ELF-1 (cell line): ENCODE results near the gene CDHR3.
A peak's percentile ranks its signal among the peaks of the same experiment; 100 is the strongest.

ENCODE experiments used
- DNase-seq: peaks from one replicate; pipeline ENCODE4 v3.0.0-alpha.2; 2016; ENCODE audit warnings: low read depth, low spot score

Gene CDHR3

GRCh38 chr7:106050746-106051117 is 87.7 kb downstream of the CDHR3 start:
- no peak for DNase-seq

DNA sequence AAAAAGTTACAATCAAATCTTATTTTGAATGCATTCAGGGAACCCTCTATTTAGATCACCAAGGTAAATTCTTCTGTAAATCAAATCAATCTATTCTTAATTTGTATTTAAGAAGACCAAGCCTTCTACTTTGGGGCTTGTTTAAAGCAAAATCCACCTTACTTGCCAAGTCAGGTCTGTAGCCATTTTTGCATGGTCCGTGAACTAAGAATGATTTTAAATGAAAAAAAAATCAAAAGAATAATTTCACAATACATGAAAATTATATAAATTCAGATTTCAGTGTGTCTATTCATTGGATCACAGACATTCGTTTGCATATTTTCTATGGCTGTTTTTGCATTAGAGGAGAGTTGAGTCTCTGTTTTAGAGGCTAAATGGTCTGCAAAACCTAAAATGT is 89.6 kb downstream of the CDHR3 start:
- no peak for DNase-seq

DNA sequence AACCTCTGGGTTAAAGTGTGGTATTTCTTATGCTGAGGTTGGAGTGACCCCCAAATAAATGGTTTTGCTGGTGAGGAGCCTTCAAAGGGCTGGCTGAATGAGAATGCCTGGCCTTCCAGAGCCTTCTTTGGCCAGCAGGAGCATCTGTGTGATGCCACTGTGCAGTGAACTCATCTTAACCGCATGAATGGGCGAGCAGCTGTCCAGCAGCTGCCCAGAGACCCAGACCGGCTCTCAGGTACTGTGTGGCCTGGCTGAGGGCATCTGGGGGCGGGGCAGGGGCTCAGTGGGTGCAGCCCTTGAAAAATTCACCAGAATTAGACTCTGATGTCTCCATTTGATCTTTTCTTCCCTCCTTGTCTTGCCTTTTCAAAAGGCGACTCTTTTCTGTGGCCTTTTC is 90.0 kb downstream of the CDHR3 start:
- DNase-seq, result no peak

GRCh38 chr7:106054156-106054910 is 91.3 kb downstream of the CDHR3 start:
- DNase-seq, result no peak

GRCh38 chr7:106054971-106055532 is 92.0 kb downstream of the CDHR3 start:
- no peak for DNase-seq

DNA sequence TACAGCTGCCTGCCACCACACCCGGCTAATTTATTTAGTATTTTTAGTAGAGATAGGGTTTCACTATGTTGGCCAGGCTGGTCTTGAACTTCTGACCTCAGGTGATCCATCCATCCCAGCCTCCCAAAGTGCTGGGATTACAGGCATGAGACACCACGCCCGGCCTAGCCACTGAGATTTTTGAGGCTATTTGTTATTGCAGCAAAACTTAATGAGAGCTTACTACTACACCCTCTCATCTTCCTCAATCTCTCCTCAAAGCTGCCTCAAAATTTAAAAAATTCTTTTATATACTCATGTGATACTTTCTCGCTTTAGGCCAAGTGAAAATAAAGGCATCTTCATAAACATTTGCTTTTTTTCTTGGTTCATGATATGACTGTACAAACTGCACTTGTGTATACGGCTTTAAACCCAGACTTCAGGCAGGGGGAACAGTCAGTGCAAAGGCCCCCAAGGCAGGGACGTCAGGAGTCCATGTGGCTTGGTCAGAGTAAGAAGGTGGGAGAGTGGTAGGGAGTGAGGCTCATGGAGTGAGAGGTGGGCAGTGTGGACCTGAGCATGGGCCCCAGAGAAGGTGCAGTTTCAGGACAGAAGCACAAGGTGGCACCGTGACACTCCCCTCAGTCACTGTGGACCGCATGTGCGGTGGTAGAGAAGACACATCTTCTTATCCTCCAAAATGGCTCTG is 93.6 kb downstream of the CDHR3 start:
- peak; percentile 82 for DNase-seq

- no peak for DNase-seq
Observed at GRCh38 chr7:106057204-106057961, 94.3 kb downstream of the CDHR3 start.

DNA sequence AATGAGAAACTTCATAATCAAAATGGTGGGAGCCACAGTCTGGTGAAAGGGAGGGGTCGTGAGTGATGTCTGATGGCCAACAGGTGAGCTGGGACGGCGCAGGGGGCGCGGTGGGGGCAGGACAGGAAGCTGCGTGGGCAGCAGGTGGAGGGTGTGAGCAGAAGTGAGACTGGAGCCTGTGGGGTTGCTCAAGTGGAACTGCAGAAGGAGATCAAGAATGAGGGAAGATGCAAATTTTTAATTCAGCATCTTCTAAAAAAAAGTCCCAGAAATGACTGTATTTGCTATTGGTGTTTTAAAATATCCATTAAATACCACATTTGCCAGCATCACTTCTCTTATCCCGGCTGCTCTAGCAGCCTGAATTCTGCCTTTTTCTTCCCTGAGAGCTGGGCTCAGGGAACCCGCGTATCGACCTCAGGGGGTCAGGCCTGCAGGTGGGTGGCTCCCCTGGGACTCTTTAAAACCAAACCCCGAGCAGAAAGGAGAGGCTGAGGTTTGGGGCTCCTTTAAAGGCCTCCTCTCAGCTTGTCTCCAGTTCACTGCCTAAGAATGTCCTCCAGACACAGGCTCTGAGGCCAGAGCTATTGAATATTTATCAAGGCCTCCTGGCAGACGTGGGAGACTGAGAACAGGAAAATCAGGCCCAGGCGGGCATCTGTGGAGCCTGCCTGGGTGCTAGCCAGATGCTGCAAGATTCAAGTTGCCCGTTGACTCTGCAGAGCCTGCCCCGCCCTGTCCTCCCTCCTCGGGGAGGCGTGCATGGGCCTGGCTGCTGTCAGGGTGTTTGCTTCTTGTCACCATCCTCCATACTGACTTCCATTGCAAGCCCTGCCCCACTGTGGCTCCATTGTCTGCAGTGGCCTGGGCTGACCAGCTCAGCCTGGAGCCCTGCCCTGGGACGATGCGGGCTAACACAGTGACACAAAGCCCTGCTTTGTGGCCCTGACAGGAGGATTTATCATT is 95.2 kb downstream of the CDHR3 start:
- DNase-seq, result peak; percentile 63

DNA sequence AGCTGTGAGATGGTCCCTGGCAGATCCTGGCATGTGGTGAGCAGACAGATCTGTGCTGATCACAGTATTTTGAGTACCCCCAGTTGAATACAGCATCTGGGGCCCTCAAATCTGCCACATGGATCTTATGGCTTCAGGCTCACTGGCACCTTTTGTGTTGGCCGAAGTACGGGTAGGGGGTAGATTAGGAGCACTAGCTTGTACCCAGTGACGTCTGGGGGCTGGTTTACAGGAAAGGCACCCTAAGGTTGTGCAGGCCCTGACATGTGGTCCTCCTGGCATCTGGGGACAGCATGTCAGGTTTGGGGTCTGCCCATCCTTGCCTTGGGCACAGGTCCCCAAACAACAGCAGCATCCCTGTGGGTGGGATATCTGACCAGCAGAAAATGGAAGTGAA is 95.9 kb downstream of the CDHR3 start:
- DNase-seq, result no peak

GRCh38 chr7:106059556-106059955 is 96.5 kb downstream of the CDHR3 start:
- DNase-seq, result no peak

- DNase-seq, result no peak
Observed at GRCh38 chr7:106060394-106060920, 97.4 kb downstream of the CDHR3 start.

DNA sequence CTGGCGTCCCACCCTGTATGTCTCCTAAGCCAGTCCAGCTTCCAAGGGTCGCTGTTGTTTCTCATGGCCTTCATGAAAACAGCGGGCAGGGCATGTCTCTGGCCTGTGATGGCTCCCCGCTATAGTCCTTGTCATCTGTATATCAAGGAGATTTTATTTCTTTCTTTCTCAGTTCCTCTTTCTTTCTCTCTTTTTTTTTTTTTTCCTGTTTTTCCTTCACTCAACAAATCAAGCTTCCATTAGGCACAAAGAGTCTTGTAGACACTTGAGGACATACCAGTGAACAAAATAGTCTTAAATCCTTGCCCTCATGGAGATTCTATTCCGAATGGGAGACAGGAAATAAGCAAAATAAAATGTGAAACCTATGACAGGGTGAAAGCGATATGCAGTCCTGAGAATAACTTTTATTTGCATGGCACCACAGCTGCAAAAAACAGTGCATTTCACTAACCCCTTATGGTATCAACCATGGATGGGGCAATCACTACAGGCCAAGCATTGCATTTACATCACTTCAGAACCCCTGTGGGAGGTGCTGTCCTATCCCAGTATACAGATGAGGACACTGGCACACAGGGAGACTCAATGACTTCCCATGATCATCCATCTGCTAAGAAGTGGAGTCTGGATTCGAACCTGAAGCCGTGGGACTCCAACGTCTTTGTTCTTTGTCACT is 98.4 kb downstream of the CDHR3 start:
- DNase-seq, result no peak

- DNase-seq, result no peak
Observed at GRCh38 chr7:106062006-106062405, 98.9 kb downstream of the CDHR3 start.

GRCh38 chr7:106062521-106062931 is 99.5 kb downstream of the CDHR3 start:
- no peak for DNase-seq

GRCh38 chr7:106063024-106063423 is 100.0 kb downstream of the CDHR3 start:
- DNase-seq, result no peak

- DNase-seq, result no peak
Observed at GRCh38 chr7:106063692-106064091, 100.6 kb downstream of the CDHR3 start.

- DNase-seq, result no peak
Observed at GRCh38 chr7:106064316-106064715, 101.3 kb downstream of the CDHR3 start.

- peak; percentile 57 for DNase-seq
Observed at GRCh38 chr7:106064771-106065574, 101.9 kb downstream of the CDHR3 start.
